HG03571 (cell line): ENCODE results near the gene CNTNAP2.

Experiments
- ATAC-seq: cut with Tn5 transposase; IDR thresholded peaks from one replicate; pipeline ENCODE4 v1.9.1; 2021; ENCODE audit not compliant: unreplicated experiment

Gene CNTNAP2

GRCh38 chr7:146285418-146285817 is 168.8 kb downstream of the CNTNAP2 start:
- no peak for ATAC-seq

- no peak for ATAC-seq
Observed at GRCh38 chr7:146290746-146291145, 174.1 kb downstream of the CNTNAP2 start.

- ATAC-seq = no peak
Observed at GRCh38 chr7:146291900-146292299, 175.3 kb downstream of the CNTNAP2 start.

- ATAC-seq = no peak
Observed at GRCh38 chr7:146296028-146296427, 179.4 kb downstream of the CNTNAP2 start.

DNA sequence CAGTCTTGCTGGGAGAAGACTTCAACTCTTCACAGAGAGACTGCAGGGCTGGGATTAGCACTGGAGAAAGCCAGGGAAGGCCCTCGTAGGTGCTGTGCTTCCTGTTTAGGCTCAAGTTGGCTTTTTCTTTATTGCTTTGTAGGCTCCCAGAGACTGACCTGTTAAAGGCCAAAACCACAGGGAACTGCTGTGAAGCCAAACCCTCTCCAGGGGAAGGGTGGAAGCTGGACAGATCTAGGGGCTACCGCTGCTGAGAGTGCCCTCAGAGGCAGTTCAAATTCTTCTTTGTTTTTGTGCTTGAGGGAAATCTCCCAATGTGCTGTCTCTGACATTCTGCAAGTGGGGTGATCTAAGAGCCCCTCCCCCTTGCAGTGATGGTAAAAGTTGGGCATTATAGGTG is 198.4 kb downstream of the CNTNAP2 start:
- ATAC-seq = no peak

GRCh38 chr7:146319629-146320028 is 203.0 kb downstream of the CNTNAP2 start:
- ATAC-seq = no peak

GRCh38 chr7:146321301-146321700 is 204.7 kb downstream of the CNTNAP2 start:
- ATAC-seq = no peak

GRCh38 chr7:146331369-146331768 is 214.8 kb downstream of the CNTNAP2 start:
- ATAC-seq = no peak

- ATAC-seq = no peak
Observed at GRCh38 chr7:146345251-146345650, 228.7 kb downstream of the CNTNAP2 start.

DNA sequence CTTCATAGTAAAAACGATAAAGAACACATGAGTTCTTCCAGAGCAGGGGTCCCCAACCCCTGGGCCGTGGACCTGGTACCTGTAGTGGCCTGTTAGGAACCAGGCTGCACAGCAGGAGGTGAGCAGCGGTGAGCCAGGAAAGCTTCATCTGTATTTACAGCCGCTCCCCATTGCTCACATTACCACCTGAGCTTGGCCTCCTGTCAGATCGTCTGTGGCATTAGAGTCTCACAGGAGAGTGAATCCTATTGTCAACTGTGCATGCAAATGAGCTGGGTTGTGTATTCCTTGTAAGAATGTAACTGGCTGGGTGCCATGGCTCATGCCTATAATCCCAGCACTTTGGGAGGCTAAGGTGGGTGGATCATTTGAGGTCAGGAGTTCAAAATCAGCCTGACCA is 229.5 kb downstream of the CNTNAP2 start:
- ATAC-seq = no peak

- ATAC-seq = no peak
Observed at GRCh38 chr7:146355216-146355615, 238.6 kb downstream of the CNTNAP2 start.

GRCh38 chr7:146359176-146359575 is 242.6 kb downstream of the CNTNAP2 start:
- no peak for ATAC-seq

GRCh38 chr7:146366938-146367337 is 250.3 kb downstream of the CNTNAP2 start:
- ATAC-seq = no peak

- no peak for ATAC-seq
Observed at GRCh38 chr7:146370171-146370570, 253.6 kb downstream of the CNTNAP2 start.

- ATAC-seq = no peak
Observed at GRCh38 chr7:146375170-146375569, 258.6 kb downstream of the CNTNAP2 start.

- ATAC-seq = no peak
Observed at GRCh38 chr7:146378196-146378595, 261.6 kb downstream of the CNTNAP2 start.

DNA sequence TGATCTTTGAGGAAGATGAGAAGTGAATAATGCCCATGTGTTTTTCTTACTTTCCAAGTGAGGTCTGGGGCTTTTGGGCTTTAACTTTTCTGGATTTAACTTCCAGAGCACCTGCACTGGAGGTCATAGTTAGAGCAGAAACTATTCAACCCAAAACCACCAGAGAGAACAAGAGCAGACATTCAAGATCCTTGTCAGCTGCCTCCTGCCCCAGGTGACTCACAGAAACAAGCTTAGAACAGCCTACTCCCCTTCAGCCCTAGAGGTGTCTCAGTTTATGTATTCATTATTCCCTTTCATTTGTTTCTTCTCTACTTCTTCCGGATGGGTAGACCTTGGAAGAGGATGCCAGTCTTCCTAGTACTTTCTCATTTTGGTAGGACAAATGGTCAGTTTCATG is 270.5 kb downstream of the CNTNAP2 start:
- no peak for ATAC-seq

DNA sequence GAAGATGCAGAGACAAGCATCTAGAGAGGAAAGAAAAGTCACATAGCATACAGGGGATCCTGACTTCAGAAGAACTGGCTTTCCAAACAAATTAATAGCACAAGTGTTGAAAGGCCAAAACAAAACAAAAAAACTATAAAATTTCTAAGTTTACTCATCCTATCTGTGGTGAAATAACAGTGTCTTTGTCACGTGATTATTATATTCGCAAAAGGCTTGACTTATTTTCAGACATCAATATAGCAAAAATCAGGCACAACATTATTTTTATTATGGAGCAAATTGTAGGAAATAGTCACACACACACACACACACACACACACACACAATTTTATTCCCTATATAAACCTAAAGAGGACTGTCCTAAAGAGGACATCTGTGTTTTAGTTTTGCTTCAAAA is 272.3 kb downstream of the CNTNAP2 start:
- ATAC-seq = no peak

DNA sequence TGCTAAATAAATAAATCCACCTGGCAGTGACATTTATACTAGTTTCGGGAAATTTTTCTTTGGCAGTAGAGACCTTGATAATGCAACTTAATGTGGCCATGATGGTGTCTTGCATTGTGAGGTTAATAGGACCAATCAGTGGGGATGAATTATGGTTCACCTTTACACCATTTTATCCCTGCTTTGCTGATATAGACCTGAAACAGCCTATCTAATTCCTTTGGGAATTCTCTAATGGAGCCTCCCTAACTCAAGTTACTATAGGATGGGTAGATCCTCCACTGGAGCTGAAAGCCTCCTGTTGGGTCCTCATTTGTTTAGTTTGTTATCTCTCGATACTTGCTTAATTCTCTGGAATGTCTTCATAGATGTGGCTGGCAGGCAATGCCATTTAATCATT is 276.7 kb downstream of the CNTNAP2 start:
- no peak for ATAC-seq

- ATAC-seq = no peak
Observed at GRCh38 chr7:146397141-146397540, 280.5 kb downstream of the CNTNAP2 start.

- no peak for ATAC-seq
Observed at GRCh38 chr7:146401939-146402338, 285.3 kb downstream of the CNTNAP2 start.

DNA sequence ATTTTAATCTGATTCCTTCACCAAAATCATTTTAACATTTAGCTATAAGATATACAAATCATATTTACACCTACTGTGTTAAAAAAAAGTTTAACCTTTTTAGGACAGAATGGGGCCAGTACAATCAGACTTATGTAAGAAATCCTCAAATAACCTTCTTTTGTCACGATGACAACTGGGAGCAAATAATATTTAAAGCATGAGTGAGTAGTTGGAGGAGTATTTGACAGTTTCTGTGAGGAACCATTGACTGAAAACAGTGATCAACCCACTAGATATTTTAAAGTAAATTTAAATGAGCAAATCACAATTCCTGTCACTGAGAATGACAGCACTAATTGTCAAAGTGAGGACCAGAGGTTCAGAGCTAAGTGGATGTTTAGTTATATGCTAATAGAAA is 289.1 kb downstream of the CNTNAP2 start:
- no peak for ATAC-seq

DNA sequence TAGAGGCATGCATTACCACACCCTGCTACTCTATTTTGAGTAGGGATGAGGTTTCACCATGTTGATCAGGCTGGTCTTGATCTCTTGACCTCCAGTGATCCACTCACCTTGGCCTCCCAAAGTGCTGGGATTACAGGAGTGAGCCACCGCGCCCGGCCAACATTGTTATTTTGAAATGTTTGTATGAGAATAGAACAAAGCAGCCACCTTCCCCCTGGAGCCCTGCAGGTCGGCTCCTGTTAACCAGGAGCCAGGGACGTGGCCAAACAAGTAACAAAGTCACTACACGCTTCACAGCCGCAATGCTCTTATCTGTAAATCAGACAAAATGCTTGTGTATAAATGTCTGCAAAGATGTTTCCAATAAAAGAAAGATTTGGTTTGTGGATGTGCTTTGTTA is 295.4 kb downstream of the CNTNAP2 start:
- no peak for ATAC-seq

DNA sequence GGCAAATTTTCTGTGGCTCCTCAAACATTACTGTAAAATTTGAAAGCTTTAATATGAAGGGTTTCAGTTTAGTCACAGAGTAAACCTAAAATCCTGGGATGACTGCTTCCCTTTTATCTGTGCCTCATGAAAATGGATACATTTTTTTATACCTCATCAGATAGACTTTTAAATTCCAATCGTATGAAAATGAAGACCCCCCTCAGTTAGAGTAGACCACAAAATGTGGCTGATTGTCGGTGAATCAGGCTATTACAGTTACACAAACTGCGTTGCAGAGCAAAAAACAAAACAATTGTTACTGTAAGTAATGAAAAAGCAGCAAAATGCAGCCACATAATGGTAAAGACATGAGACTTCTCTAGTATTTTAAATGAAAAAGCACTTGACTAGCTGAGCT is 296.2 kb downstream of the CNTNAP2 start:
- ATAC-seq = no peak
